Sciatic nerve (tissue), 2 donors: ENCODE results near the gene JCAD. TPM values are rescaled to one million over a fixed set of nuclear protein-coding genes. Genes with fewer than 3 reads are reported as not detected.
"Not testable (repeated sequence)": the region's sequence is repeated elsewhere in the genome, so short reads cannot be mapped to it uniquely, and the experiment has no call there.

Experiments used
- ATAC-seq: fragments of 200-7000 bp; cut with Tn5 transposase; one replicate; pipeline ENCODE4 v1.9.1; 2020; ENCODE audit warnings: mild to moderate bottlenecking, moderate library complexity
- DNase-seq: peaks from one replicate; pipeline ENCODE4 v3.0.0-alpha.2; 2020; ENCODE audit warnings: low spot score
- intact Hi-C: fragments of 100-400 bp; cut with DNase I; formaldehyde crosslinking; loops from one replicate; pipeline ENCODE4 v1.14.2; 2022
- total RNA-seq: library from RNA; stranded (reverse); fragmentation: NEBNext Ultra II Directional; extraction: Animal tissue kit (Norgen Biotek cat#: 25700); gene quantifications from one replicate; pipeline ENCODE4 v1.2.1, GENCODE V29; 2021
- donor health status: DM: no; HTN: no; CAD: no.
- donor health status: DM: no; HTN: no; CAD: no.

JCAD gene
- total RNA-seq, 1 donor from 2014 or later = 83.5 TPM

- intact Hi-C loops, DNase-seq, ATAC-seq: not testable (repeated sequence)
Measured at GRCh38 chr10:30005116-30005515, 54.3 kb downstream of the JCAD start.

- peak; percentile 80 for ATAC-seq
- DNase-seq = peak; percentile 85
- intact Hi-C loops = no loop called here
Measured at GRCh38 chr10:30002426-30003266, 56.7 kb downstream of the JCAD start.

GRCh38 chr10:30000802-30001571 is 58.4 kb downstream of the JCAD start:
- ATAC-seq (peak; percentile 77), DNase-seq (no peak)
- intact Hi-C loops = no loop called here

DNA sequence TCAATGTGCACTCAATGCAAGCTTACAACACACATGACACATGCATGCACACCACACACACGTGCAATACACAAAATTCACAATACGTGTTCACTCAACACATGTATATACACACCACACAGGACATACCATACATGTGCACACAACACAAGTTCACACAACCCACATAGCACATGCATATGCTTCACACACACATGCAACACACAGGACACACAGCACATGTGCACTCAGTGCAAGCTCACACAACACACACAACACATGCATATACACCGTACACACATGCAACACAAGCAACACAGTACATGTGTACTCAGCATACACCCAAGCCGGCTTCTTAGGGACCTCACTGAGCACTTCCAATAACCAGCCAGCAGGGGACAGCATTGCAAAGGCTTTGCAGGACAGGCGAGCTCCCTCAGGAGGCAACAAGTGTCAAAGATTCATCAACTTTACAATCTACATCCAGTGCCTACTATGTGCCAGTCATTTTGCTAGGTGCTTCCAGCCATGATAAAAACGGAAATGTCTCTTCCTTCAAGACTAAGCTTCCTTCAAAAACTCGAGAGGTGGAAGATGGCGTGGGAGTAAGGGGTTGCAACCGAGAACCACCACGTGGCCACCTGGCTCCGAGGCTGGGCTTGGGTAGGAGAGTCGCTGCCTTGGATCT is 61.1 kb downstream of the JCAD start:
- DNase-seq = peak; percentile 86
- ATAC-seq = peak; percentile 53
- intact Hi-C loops = no loop called here

DNA sequence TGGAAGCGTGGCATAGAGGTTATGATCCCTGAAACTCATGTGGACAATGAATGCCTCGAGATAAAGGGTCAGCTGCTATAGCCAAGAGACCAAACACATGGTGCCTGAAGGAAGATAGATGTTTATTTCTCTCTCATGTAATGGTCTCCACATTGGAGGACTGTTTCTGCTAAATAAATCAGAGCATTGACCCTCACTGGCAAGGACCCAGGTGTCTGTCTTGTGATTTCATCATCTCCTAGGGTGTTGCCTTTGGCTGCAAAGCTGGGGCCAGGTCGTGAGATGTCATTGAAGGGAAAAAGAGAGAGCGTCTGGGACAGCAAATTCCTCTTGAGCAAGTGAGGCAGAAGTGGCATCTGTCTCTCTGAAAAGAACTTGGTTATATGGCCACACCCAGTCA is 64.6 kb downstream of the JCAD start:
- DNase-seq (no peak), ATAC-seq (no peak)
- intact Hi-C loops = no loop called here

GRCh38 chr10:29993319-29993915 is 66.0 kb downstream of the JCAD start:
- ATAC-seq = no peak
- intact Hi-C loops = no loop called here
- no peak for DNase-seq

- intact Hi-C loops = no loop called here
- DNase-seq (no peak), ATAC-seq (no peak)
Measured at GRCh38 chr10:29992914-29993313, 66.5 kb downstream of the JCAD start.

DNA sequence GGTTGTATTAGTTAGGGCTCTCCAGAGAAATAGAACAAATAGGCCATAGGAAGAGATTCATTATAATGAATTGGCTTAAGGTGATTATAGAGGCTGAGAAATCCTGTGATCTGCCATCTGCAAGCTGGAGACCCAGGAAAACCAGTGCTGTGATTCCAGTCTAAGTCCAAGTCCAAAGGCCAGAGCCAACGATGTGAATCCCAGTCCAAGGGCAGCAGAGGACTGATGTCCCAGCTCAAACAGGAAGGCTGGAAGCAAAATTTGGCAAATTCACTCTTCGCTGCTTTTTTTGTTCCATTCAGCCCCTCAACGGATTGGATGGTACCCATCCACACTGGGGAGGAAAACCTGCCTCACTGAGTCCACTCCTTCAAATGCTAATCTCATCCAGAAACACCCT is 68.0 kb downstream of the JCAD start:
- ATAC-seq = no peak
- intact Hi-C loops = no loop called here
- no peak for DNase-seq

- ATAC-seq (no peak), DNase-seq (no peak)
- intact Hi-C loops = no loop called here
Measured at GRCh38 chr10:29987471-29987870, 71.9 kb downstream of the JCAD start.

- intact Hi-C loops = no loop called here
- no peak for ATAC-seq
- no peak for DNase-seq
Measured at GRCh38 chr10:29982997-29983648, 76.3 kb downstream of the JCAD start.

DNA sequence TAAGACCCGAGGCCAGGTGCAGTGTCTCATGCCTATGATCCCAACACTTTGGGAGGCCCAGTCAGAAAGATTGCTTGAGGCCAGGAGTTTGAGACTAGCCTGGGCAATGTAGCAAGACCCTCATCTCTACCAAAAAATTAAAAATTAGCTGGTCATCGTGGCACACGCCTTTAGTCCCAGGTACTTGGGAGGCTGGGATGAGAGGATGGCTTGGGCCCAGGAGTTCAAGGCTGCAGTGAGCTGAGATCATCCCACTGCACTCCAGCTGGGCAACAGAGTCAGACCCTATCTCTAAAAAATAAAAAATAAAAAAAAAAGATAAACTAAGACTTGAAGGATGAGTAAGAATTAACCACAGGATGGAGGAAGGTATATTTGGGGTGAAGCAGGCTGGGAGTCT is 77.9 kb downstream of the JCAD start:
- ATAC-seq = no peak
- no peak for DNase-seq
- intact Hi-C loops = no loop called here

DNA sequence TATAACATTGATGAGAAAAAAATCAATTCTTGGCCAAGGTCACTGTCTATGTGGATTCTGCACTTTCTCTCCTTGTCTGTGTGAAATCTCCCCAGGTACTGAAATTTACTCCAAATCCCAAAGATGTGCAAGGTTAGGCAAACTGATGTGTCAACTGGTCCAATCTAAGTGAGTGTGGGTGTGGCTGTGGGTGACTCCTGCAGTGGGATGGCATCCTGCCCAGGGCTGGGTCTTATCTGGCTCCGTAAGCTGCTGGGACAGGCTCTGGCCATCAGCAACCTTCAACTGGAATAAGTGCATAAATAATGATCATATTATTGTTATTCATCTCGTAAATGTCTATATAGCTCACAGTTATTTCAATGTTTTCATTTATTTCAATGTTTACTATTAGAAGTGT is 79.3 kb downstream of the JCAD start:
- intact Hi-C loops = no loop called here
- DNase-seq = no peak
- no peak for ATAC-seq

- DNase-seq, intact Hi-C loops, ATAC-seq: not testable (repeated sequence)
Measured at GRCh38 chr10:29979421-29979779, 80.0 kb downstream of the JCAD start.

DNA sequence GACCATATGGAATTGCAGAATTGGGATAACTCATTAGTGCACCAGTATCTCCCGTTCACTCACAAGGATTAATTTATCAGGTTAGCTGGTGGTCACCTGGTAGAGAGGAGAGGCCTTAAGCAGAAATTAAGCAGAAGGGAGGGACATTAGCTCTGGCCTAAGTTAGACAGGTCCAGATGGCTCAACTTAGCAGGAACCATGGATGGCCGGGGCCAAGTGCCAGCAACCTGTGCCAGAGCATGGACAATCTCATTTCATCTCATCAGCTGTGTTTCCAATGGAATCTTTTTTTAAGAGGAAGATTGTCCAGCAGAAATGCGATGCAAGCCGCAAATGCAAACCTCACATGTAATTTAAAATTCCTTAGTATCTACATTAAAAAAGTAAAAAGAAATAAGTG is 82.2 kb downstream of the JCAD start:
- ATAC-seq = no peak
- no peak for DNase-seq
- intact Hi-C loops = no loop called here

DNA sequence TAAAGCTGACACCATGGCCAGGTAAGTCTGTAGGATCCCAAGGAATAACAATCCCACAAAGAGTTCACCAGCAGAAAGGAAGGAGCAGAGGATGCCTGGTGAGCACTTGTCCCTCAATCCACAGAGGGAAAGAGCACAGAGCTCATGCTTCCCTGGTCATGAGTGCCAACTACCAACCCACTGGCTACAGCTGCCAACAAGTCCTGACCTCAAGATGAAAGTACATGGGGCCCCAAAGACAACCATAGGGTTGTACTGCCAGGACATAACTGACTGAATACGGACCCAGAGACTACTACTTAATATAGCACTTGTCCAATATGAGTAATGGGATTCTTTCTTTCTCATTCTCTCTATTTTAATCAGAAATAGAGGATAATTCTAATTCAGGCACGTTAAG is 83.3 kb downstream of the JCAD start:
- no peak for DNase-seq
- no peak for ATAC-seq
- intact Hi-C loops = no loop called here

DNA sequence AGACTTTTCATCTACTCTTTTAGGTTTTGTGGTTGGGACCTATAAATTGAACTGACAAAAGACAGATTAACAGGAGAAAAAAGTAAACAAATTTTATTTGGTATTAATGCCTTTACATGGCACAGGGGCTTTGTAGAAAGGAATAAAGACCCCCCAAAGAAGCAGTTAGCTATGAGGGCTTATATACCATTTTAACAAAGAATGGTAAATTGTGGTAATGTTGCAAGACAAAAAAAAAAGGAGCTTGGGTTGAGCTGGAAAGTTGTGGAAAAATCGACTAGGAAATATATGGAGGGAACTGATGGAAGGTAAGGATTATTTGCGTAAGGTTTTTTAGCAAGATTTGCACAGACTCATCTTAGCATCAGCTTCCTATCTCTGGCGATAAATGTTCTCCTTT is 84.6 kb downstream of the JCAD start:
- ATAC-seq (no peak), DNase-seq (no peak)
- intact Hi-C loops = no loop called here

DNA sequence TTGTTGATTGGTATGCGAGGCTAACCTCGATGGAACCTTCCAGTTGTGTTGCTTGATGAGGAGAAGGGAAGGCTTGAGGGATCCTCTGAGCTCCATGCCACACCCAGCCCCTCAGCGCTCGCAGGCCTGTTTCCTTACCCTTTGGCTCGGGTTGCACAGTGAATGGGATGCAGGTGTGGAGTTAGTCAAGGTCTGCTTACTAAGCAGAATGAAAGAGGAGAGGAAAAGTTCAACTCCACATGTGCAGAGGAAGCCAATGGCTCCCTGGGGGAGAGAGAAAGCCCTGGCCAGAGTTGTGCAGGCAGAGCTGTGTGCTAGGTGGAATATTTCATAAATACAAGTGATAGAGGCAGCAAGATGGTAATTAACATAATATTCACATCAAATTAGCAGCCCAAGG is 85.5 kb downstream of the JCAD start:
- intact Hi-C loops = no loop called here
- ATAC-seq (peak; percentile 63), DNase-seq (no peak)

GRCh38 chr10:29970576-29970975 is 88.8 kb downstream of the JCAD start:
- no peak for ATAC-seq
- intact Hi-C loops = no loop called here
- DNase-seq = no peak

- DNase-seq = no peak
- intact Hi-C loops = no loop called here
- no peak for ATAC-seq
Measured at GRCh38 chr10:29970012-29970396, 89.4 kb downstream of the JCAD start.
